Mesenchymal stem cell (in vitro differentiated cells and primary cell): ENCODE measurements around the gene CCDC40.

Experiments
- DNase-seq: peaks from one replicate; pipeline ENCODE4 v3.0.0-alpha.2; 2013
- H2AFZ ChIP-seq: one replicate; pipeline ENCODE4 v1.6.1; 2013; ENCODE audit warnings: low read depth, mild to moderate bottlenecking, control low read depth, inconsistent platforms, low read length, moderate library complexity
- H2AK5ac ChIP-seq: 2 replicates; pipeline ENCODE4 v1.6.1; 2013; ENCODE audit warnings: low read length, moderate library complexity, mild to moderate bottlenecking, inconsistent platforms; ENCODE audit not compliant: severe bottlenecking
- H2BK120ac ChIP-seq: one replicate; pipeline ENCODE4 v1.6.1; 2013; ENCODE audit warnings: low read depth, mild to moderate bottlenecking, inconsistent platforms, low read length, moderate library complexity
- H2BK12ac ChIP-seq, 2 experiments: one replicate each; pipeline ENCODE4 v1.6.1; 2013; ENCODE audit warnings: inconsistent platforms in 2 of 2, low read length in 2 of 2, mild to moderate bottlenecking in 2 of 2, moderate library complexity in 2 of 2, control low read depth in 1 of 2
- H2BK15ac ChIP-seq: one replicate; pipeline ENCODE4 v1.6.1; 2013; ENCODE audit warnings: mild to moderate bottlenecking, low read depth, inconsistent platforms; ENCODE audit not compliant: poor library complexity, severe bottlenecking
- H2BK5ac ChIP-seq: 2 replicates; pipeline ENCODE4 v1.6.1; 2013; ENCODE audit warnings: low read depth, mild to moderate bottlenecking, low read length, control low read depth, inconsistent platforms; ENCODE audit not compliant: poor library complexity, severe bottlenecking
- H3K14ac ChIP-seq, 2 experiments: one replicate each; pipeline ENCODE4 v1.6.1; 2013; ENCODE audit warnings: inconsistent platforms in 2 of 2, low read length in 2 of 2, control low read depth in 1 of 2, mild to moderate bottlenecking in 1 of 2, moderate library complexity in 1 of 2
- H3K18ac ChIP-seq, 2 experiments: one replicate each; pipeline ENCODE4 v1.6.1; 2013; ENCODE audit warnings: inconsistent platforms in 2 of 2, low read length in 2 of 2, control low read depth in 1 of 2, low read depth in 1 of 2, mild to moderate bottlenecking in 1 of 2
- H3K23ac ChIP-seq, 2 experiments: one replicate each; pipeline ENCODE4 v1.6.1; 2013; ENCODE audit warnings: inconsistent platforms in 2 of 2, low read length in 2 of 2, mild to moderate bottlenecking in 2 of 2, moderate library complexity in 2 of 2, control low read depth in 1 of 2
- H3K27ac ChIP-seq: 2 replicates; pipeline ENCODE4 v1.5.1; 2013; ENCODE audit warnings: mild to moderate bottlenecking, moderate library complexity, low read length, control low read depth, inconsistent platforms; ENCODE audit not compliant: poor library complexity, severe bottlenecking
- H3K27me3 ChIP-seq, 2 experiments: 2 replicates each; pipeline versions ENCODE4 v1.6.1 to v1.7.0; 2013; ENCODE audit warnings: low read length in 2 of 2, mild to moderate bottlenecking in 2 of 2, moderate library complexity in 2 of 2, control low read depth in 1 of 2, inconsistent platforms in 1 of 2; ENCODE audit not compliant: control insufficient read depth in 1 of 2, insufficient read depth in 1 of 2
- H3K36me3 ChIP-seq, 2 experiments: 2 replicates each; pipeline versions ENCODE4 v1.6.1 to v1.7.0; 2013; ENCODE audit warnings: low read length in 2 of 2, control low read depth in 1 of 2, inconsistent platforms in 1 of 2, low read depth in 1 of 2, mild to moderate bottlenecking in 1 of 2; ENCODE audit not compliant: insufficient read depth in 2 of 2, control insufficient read depth in 1 of 2
- H3K4ac ChIP-seq, 2 experiments: one replicate each; pipeline ENCODE4 v1.6.1; 2013; ENCODE audit warnings: inconsistent platforms in 2 of 2, low read length in 2 of 2, mild to moderate bottlenecking in 2 of 2, moderate library complexity in 2 of 2, control low read depth in 1 of 2, low read depth in 1 of 2
- H3K4me1 ChIP-seq: 2 replicates; pipeline ENCODE4 v1.6.1; 2013; ENCODE audit warnings: low read depth, low read length, control low read depth; ENCODE audit not compliant: control insufficient read depth, insufficient read depth
- H3K4me2 ChIP-seq: 2 replicates; pipeline ENCODE4 v1.6.1; 2013; ENCODE audit warnings: low read length, mild to moderate bottlenecking, inconsistent platforms; ENCODE audit not compliant: poor library complexity, severe bottlenecking
- H3K4me3 ChIP-seq, 2 experiments: 2 replicates each; pipeline versions ENCODE4 v1.5.1 to v1.7.0; 2013; ENCODE audit warnings: low read length in 2 of 2, mild to moderate bottlenecking in 2 of 2, control low read depth in 1 of 2, low read depth in 1 of 2; ENCODE audit not compliant: insufficient read depth in 1 of 2
- H3K79me1 ChIP-seq: replicated peaks from 2 replicates; pipeline ENCODE4 v1.6.1; 2013; ENCODE audit warnings: mild to moderate bottlenecking, control low read depth, low read length, inconsistent platforms; ENCODE audit not compliant: poor library complexity, severe bottlenecking
- H3K9ac ChIP-seq: 2 replicates; pipeline ENCODE4 v1.7.0; 2013; ENCODE audit warnings: mild to moderate bottlenecking, low read length, moderate library complexity
- H3K9me3 ChIP-seq: 2 replicates; pipeline ENCODE4 v1.7.0; 2013; ENCODE audit warnings: mild to moderate bottlenecking, low read length; ENCODE audit not compliant: control insufficient read depth
- H4K8ac ChIP-seq: one replicate; pipeline ENCODE4 v1.6.1; 2013; ENCODE audit warnings: inconsistent platforms, mild to moderate bottlenecking, low read length, moderate library complexity
- H4K91ac ChIP-seq: one replicate; pipeline ENCODE4 v1.6.1; 2013; ENCODE audit warnings: mild to moderate bottlenecking, low read length, inconsistent platforms
- WGBS: methylation state at CpG from one replicate; pipeline ENCODE4 v1.1.7; 2013; ENCODE audit warnings: mixed read lengths; 5-methylcytosine and 5-hydroxymethylcytosine counted together

CCDC40 gene

GRCh38 chr17:80002070-80002641, 34.3 kb upstream of the CCDC40 start:
- no peak overlapping the region for H3K14ac ChIP-seq
- H3K27me3 ChIP-seq: no peaks in the 10 kb centered on the region
- H3K4ac ChIP-seq: no peak overlapping the region
- H3K18ac ChIP-seq: no peak overlapping the region
- no peak overlapping the region for H3K23ac ChIP-seq
- H3K9ac ChIP-seq: no peak overlapping the region
- no peak overlapping the region for H4K8ac ChIP-seq
- no peak overlapping the region for H2BK12ac ChIP-seq
- no peak overlapping the region for H3K4me3 ChIP-seq
- H3K36me3 ChIP-seq: peaks cover 32 to 42% of the 10 kb centered on the region in 2 experiments
- no peak overlapping the region for H2BK15ac ChIP-seq
- no peak overlapping the region for H2BK5ac ChIP-seq
- no peak overlapping the region for H2AK5ac ChIP-seq
- no peaks in the 10 kb centered on the region for H3K9me3 ChIP-seq
- H3K27ac ChIP-seq: no peak overlapping the region
- 93% methylated on average over 26 of the region's 26 CpGs for WGBS
- DNase-seq: no peak
- H3K4me1 ChIP-seq: peaks cover 19% of the 10 kb centered on the region
- H3K79me1 ChIP-seq: peaks cover 44% of the 10 kb centered on the region
- no peak overlapping the region for H4K91ac ChIP-seq
- H2BK120ac ChIP-seq: no peak overlapping the region
- no peak overlapping the region for H2AFZ ChIP-seq
- no peak overlapping the region for H3K4me2 ChIP-seq

- H3K4me3 ChIP-seq: no peak overlapping the region
- no peak overlapping the region for H2AK5ac ChIP-seq
- H3K14ac ChIP-seq: no peak overlapping the region
- H3K27me3 ChIP-seq: no peaks in the 10 kb centered on the region
- peaks cover 46% of the 10 kb centered on the region for H3K79me1 ChIP-seq
- peaks cover 19% of the 10 kb centered on the region for H3K4me1 ChIP-seq
- no peaks in the 10 kb centered on the region for H3K9me3 ChIP-seq
- 97% methylated on average over 26 of the region's 30 CpGs for WGBS
- peak overlapping the region; percentile 6 for H2BK15ac ChIP-seq
- DNase-seq: no peak
- H3K9ac ChIP-seq: no peak overlapping the region
- H4K8ac ChIP-seq: no peak overlapping the region
- no peak overlapping the region for H3K4ac ChIP-seq
- no peak overlapping the region for H2BK120ac ChIP-seq
- no peak overlapping the region for H3K23ac ChIP-seq
- no peak overlapping the region for H2BK5ac ChIP-seq
- H2AFZ ChIP-seq: no peak overlapping the region
- peaks cover 39 to 49% of the 10 kb centered on the region in 2 experiments for H3K36me3 ChIP-seq
- no peak overlapping the region for H4K91ac ChIP-seq
- H2BK12ac ChIP-seq: no peak overlapping the region
- no peak overlapping the region for H3K18ac ChIP-seq
- H3K27ac ChIP-seq: no peak overlapping the region
- no peak overlapping the region for H3K4me2 ChIP-seq
Measured at GRCh38 chr17:80002690-80003490, 33.6 kb upstream of the CCDC40 start.

- no peak overlapping the region for H2BK15ac ChIP-seq
- H2AK5ac ChIP-seq: no peak overlapping the region
- H3K4ac ChIP-seq: no peak overlapping the region
- H3K23ac ChIP-seq: no peak overlapping the region
- H2BK5ac ChIP-seq: no peak overlapping the region
- no peak for DNase-seq
- no peak overlapping the region for H3K9ac ChIP-seq
- H3K4me1 ChIP-seq: peaks cover 26% of the 10 kb centered on the region
- H2BK120ac ChIP-seq: no peak overlapping the region
- H3K4me2 ChIP-seq: no peak overlapping the region
- H3K9me3 ChIP-seq: no peaks in the 10 kb centered on the region
- H3K4me3 ChIP-seq: no peak overlapping the region
- WGBS: 97% methylated on average over 10 of the region's 15 CpGs
- no peak overlapping the region for H2AFZ ChIP-seq
- no peak overlapping the region for H4K8ac ChIP-seq
- H3K18ac ChIP-seq: no peak overlapping the region
- no peaks in the 10 kb centered on the region for H3K27me3 ChIP-seq
- no peak overlapping the region for H3K27ac ChIP-seq
- H4K91ac ChIP-seq: no peak overlapping the region
- H3K79me1 ChIP-seq: peaks cover 49% of the 10 kb centered on the region
- H2BK12ac ChIP-seq: no peak overlapping the region
- peaks cover 37 to 55% of the 10 kb centered on the region in 2 experiments for H3K36me3 ChIP-seq
- no peak overlapping the region for H3K14ac ChIP-seq
Measured at GRCh38 chr17:80003969-80004368, 32.5 kb upstream of the CCDC40 start.
